ENCODE measurements around the gene EFNA5. TPM values are rescaled to one million over a fixed set of nuclear protein-coding genes. Genes with fewer than 3 reads are reported as not detected.

The EFNA5 gene
- polyA plus RNA-seq, 1 donor (not counting 4 experiments of a cell fraction or from before 2014, with no cell fraction given), result 4.8 TPM

- Histone ChIP-seq H3K4me1 (ENCODE audit: control insufficient read depth, extremely low read depth, insufficient read depth, low read length) (peaks cover 4% of the 10 kb centered on the region), H3K9ac (ENCODE audit: control insufficient read depth, extremely low read depth, insufficient read depth, low read length) (no peak overlapping the region), H3K4me3 (ENCODE audit: control insufficient read depth in 2 of 3, extremely low read depth in 1 of 3, insufficient read depth in 2 of 3, low read depth in 1 of 3, low read length in 3 of 3) (no peak overlapping the region), H3K36me3 (ENCODE audit: control insufficient read depth in 2 of 2, extremely low read depth in 1 of 2, insufficient read depth in 2 of 2, low read length in 2 of 2) (no peaks in the 10 kb centered on the region), H3K9me3 (ENCODE audit: control insufficient read depth, low read depth, low read length) (no peaks in the 10 kb centered on the region), H4K20me1 (ENCODE audit: control insufficient read depth, extremely low read depth, insufficient read depth, low read length) (no peaks in the 10 kb centered on the region), H3K4me2 (ENCODE audit: control insufficient read depth, extremely low read depth, insufficient read depth, low read depth, low read length) (no peak overlapping the region), H3K9me1 (ENCODE audit: control insufficient read depth, extremely low read depth, insufficient read depth, low read length) (no peaks in the 10 kb centered on the region), H2AFZ (ENCODE audit: control insufficient read depth, low read length) (no peak overlapping the region), H3K27me3 (ENCODE audit: control insufficient read depth, extremely low read depth, insufficient read depth, low read length) (no peaks in the 10 kb centered on the region), H3K79me2 (ENCODE audit: control insufficient read depth, insufficient read depth, low read length) (peaks cover 13% of the 10 kb centered on the region), H3K27ac (ENCODE audit: control insufficient read depth, insufficient read depth, low read length) (no peak overlapping the region)
- dilution Hi-C loops (cut with MboI; ENCODE audit: extremely low pct_ligation_motif_present, low sequenced_read_pairs), result no loop called here
- FAIRE-seq (no peak), DNase-seq (ENCODE audit: low read depth, low spot score) (no peak)
- TF ChIP-seq EZH2 (IDR thresholded peaks at IDR 0.05; ENCODE audit: low read length) (no peak), CTCF (optimal IDR thresholded peaks at IDR 0.05 in 1 of 3, IDR thresholded peaks at IDR 0.05 in 1 of 3, conservative IDR thresholded peaks at IDR 0.05 in 1 of 3; ENCODE audit: extremely low read depth in 1 of 3, insufficient read depth in 2 of 3, low read length in 3 of 3) (no peak)
These were observed 3.9 kb upstream of the EFNA5 start for GRCh38 chr5:107674655-107675054.

- Histone ChIP-seq H3K36me3 (ENCODE audit: control insufficient read depth in 2 of 2, extremely low read depth in 1 of 2, insufficient read depth in 2 of 2, low read length in 2 of 2) (no peaks in the 10 kb centered on the region), H3K79me2 (ENCODE audit: control insufficient read depth, insufficient read depth, low read length) (peaks cover 24% of the 10 kb centered on the region), H3K4me2 (ENCODE audit: control insufficient read depth, extremely low read depth, insufficient read depth, low read depth, low read length) (peak overlapping the region; percentile 97), H3K27me3 (ENCODE audit: control insufficient read depth, extremely low read depth, insufficient read depth, low read length) (no peaks in the 10 kb centered on the region), H3K9me1 (ENCODE audit: control insufficient read depth, extremely low read depth, insufficient read depth, low read length) (no peaks in the 10 kb centered on the region), H3K4me1 (ENCODE audit: control insufficient read depth, extremely low read depth, insufficient read depth, low read length) (peaks cover 5% of the 10 kb centered on the region), H3K27ac (ENCODE audit: control insufficient read depth, insufficient read depth, low read length) (peak overlapping the region; percentile 88), H4K20me1 (ENCODE audit: control insufficient read depth, extremely low read depth, insufficient read depth, low read length) (no peaks in the 10 kb centered on the region), H3K4me3 (ENCODE audit: control insufficient read depth in 2 of 3, extremely low read depth in 1 of 3, insufficient read depth in 2 of 3, low read depth in 1 of 3, low read length in 3 of 3) (peak overlapping the region; percentile 43 to 82 (median 68)), H2AFZ (ENCODE audit: control insufficient read depth, low read length) (peak overlapping the region; percentile 92), H3K9ac (ENCODE audit: control insufficient read depth, extremely low read depth, insufficient read depth, low read length) (peak overlapping the region; percentile 92), H3K9me3 (ENCODE audit: control insufficient read depth, low read depth, low read length) (no peaks in the 10 kb centered on the region)
- FAIRE-seq, result peak; percentile 91
- TF ChIP-seq CTCF (optimal IDR thresholded peaks at IDR 0.05 in 1 of 3, IDR thresholded peaks at IDR 0.05 in 1 of 3, conservative IDR thresholded peaks at IDR 0.05 in 1 of 3; ENCODE audit: extremely low read depth in 1 of 3, insufficient read depth in 2 of 3, low read length in 3 of 3) (peak; percentile 92 to 98 (median 96)), EZH2 (IDR thresholded peaks at IDR 0.05; ENCODE audit: low read length) (no peak)
- DNase-seq (ENCODE audit: low read depth, low spot score), result no peak
- dilution Hi-C loops (cut with MboI; ENCODE audit: extremely low pct_ligation_motif_present, low sequenced_read_pairs), result no loop called here
These were observed 2.8 kb upstream of the EFNA5 start for GRCh38 chr5:107673368-107674136.

All from keratinocyte (primary cell).